ENCODE results near the gene ERC2.

ERC2 gene

GRCh38 chr3:56185827-56186226, 282.4 kb downstream of the ERC2 start:
- no peak overlapping the region for H3K9ac ChIP-seq (ENCODE audit: low read depth in 1 of 2, low read length in 2 of 2)
- no peaks in the 10 kb centered on the region for H3K9me3 ChIP-seq (ENCODE audit: control insufficient read depth in 2 of 2, low read length in 2 of 2)
- no peaks in the 10 kb centered on the region for H3K36me3 ChIP-seq (ENCODE audit: control insufficient read depth in 2 of 2, insufficient read depth in 2 of 2, low read length in 2 of 2)
- no peaks in the 10 kb centered on the region for H3K4me1 ChIP-seq (ENCODE audit: control insufficient read depth in 2 of 2, insufficient read depth in 2 of 2, low read length in 2 of 2)
- H3K27ac ChIP-seq (ENCODE audit: low read depth in 2 of 2, low read length in 2 of 2) = no peak overlapping the region
- H3K27me3 ChIP-seq (ENCODE audit: control insufficient read depth in 2 of 2, insufficient read depth in 2 of 2, low read length in 2 of 2) = no peaks in the 10 kb centered on the region
- no peak overlapping the region for H3K4me3 ChIP-seq (ENCODE audit: low read length in 2 of 2)

- Histone ChIP-seq H3K4me1 (ENCODE audit: control insufficient read depth in 2 of 2, insufficient read depth in 2 of 2, low read length in 2 of 2) (no peaks in the 10 kb centered on the region), H3K27ac (ENCODE audit: low read depth in 2 of 2, low read length in 2 of 2) (no peak overlapping the region), H3K9ac (ENCODE audit: low read depth in 1 of 2, low read length in 2 of 2) (no peak overlapping the region), H3K9me3 (ENCODE audit: control insufficient read depth in 2 of 2, low read length in 2 of 2) (no peaks in the 10 kb centered on the region), H3K4me3 (ENCODE audit: low read length in 2 of 2) (no peak overlapping the region), H3K36me3 (ENCODE audit: control insufficient read depth in 2 of 2, insufficient read depth in 2 of 2, low read length in 2 of 2) (no peaks in the 10 kb centered on the region), H3K27me3 (ENCODE audit: control insufficient read depth in 2 of 2, insufficient read depth in 2 of 2, low read length in 2 of 2) (no peaks in the 10 kb centered on the region)
Measured at GRCh38 chr3:56183529-56183928, 284.7 kb downstream of the ERC2 start.

- Histone ChIP-seq H3K36me3 (ENCODE audit: control insufficient read depth in 2 of 2, insufficient read depth in 2 of 2, low read length in 2 of 2) (no peaks in the 10 kb centered on the region), H3K27me3 (ENCODE audit: control insufficient read depth in 2 of 2, insufficient read depth in 2 of 2, low read length in 2 of 2) (no peaks in the 10 kb centered on the region), H3K4me1 (ENCODE audit: control insufficient read depth in 2 of 2, insufficient read depth in 2 of 2, low read length in 2 of 2) (no peaks in the 10 kb centered on the region), H3K9ac (ENCODE audit: low read depth in 1 of 2, low read length in 2 of 2) (no peak overlapping the region), H3K27ac (ENCODE audit: low read depth in 2 of 2, low read length in 2 of 2) (no peak overlapping the region), H3K4me3 (ENCODE audit: low read length in 2 of 2) (no peak overlapping the region), H3K9me3 (ENCODE audit: control insufficient read depth in 2 of 2, low read length in 2 of 2) (no peaks in the 10 kb centered on the region)
Measured at GRCh38 chr3:56180433-56180832, 287.8 kb downstream of the ERC2 start.

- Histone ChIP-seq H3K9me3 (ENCODE audit: control insufficient read depth in 2 of 2, low read length in 2 of 2) (no peaks in the 10 kb centered on the region), H3K36me3 (ENCODE audit: control insufficient read depth in 2 of 2, insufficient read depth in 2 of 2, low read length in 2 of 2) (no peaks in the 10 kb centered on the region), H3K27me3 (ENCODE audit: control insufficient read depth in 2 of 2, insufficient read depth in 2 of 2, low read length in 2 of 2) (no peaks in the 10 kb centered on the region), H3K4me3 (ENCODE audit: low read length in 2 of 2) (no peak overlapping the region), H3K9ac (ENCODE audit: low read depth in 1 of 2, low read length in 2 of 2) (no peak overlapping the region), H3K27ac (ENCODE audit: low read depth in 2 of 2, low read length in 2 of 2) (no peak overlapping the region), H3K4me1 (ENCODE audit: control insufficient read depth in 2 of 2, insufficient read depth in 2 of 2, low read length in 2 of 2) (no peaks in the 10 kb centered on the region)
Measured at GRCh38 chr3:56173601-56174000, 294.7 kb downstream of the ERC2 start.

- Histone ChIP-seq H3K9me3 (ENCODE audit: control insufficient read depth in 2 of 2, low read length in 2 of 2) (no peaks in the 10 kb centered on the region), H3K4me3 (ENCODE audit: low read length in 2 of 2) (no peak overlapping the region), H3K36me3 (ENCODE audit: control insufficient read depth in 2 of 2, insufficient read depth in 2 of 2, low read length in 2 of 2) (no peaks in the 10 kb centered on the region), H3K9ac (ENCODE audit: low read depth in 1 of 2, low read length in 2 of 2) (no peak overlapping the region), H3K4me1 (ENCODE audit: control insufficient read depth in 2 of 2, insufficient read depth in 2 of 2, low read length in 2 of 2) (no peaks in the 10 kb centered on the region), H3K27me3 (ENCODE audit: control insufficient read depth in 2 of 2, insufficient read depth in 2 of 2, low read length in 2 of 2) (no peaks in the 10 kb centered on the region), H3K27ac (ENCODE audit: low read depth in 2 of 2, low read length in 2 of 2) (no peak overlapping the region)
Measured at GRCh38 chr3:56164436-56164835, 303.8 kb downstream of the ERC2 start.

- Histone ChIP-seq H3K27ac (ENCODE audit: low read depth in 2 of 2, low read length in 2 of 2) (no peak overlapping the region), H3K4me1 (ENCODE audit: control insufficient read depth in 2 of 2, insufficient read depth in 2 of 2, low read length in 2 of 2) (no peaks in the 10 kb centered on the region), H3K9me3 (ENCODE audit: control insufficient read depth in 2 of 2, low read length in 2 of 2) (no peaks in the 10 kb centered on the region), H3K27me3 (ENCODE audit: control insufficient read depth in 2 of 2, insufficient read depth in 2 of 2, low read length in 2 of 2) (no peaks in the 10 kb centered on the region), H3K4me3 (ENCODE audit: low read length in 2 of 2) (no peak overlapping the region), H3K36me3 (ENCODE audit: control insufficient read depth in 2 of 2, insufficient read depth in 2 of 2, low read length in 2 of 2) (no peaks in the 10 kb centered on the region), H3K9ac (ENCODE audit: low read depth in 1 of 2, low read length in 2 of 2) (no peak overlapping the region)
Measured at GRCh38 chr3:56157693-56158362, 310.4 kb downstream of the ERC2 start.

GRCh38 chr3:56154297-56154696, 314.0 kb downstream of the ERC2 start:
- H3K9ac ChIP-seq (ENCODE audit: low read depth in 1 of 2, low read length in 2 of 2) = no peak overlapping the region
- H3K27ac ChIP-seq (ENCODE audit: low read depth in 2 of 2, low read length in 2 of 2) = no peak overlapping the region
- H3K36me3 ChIP-seq (ENCODE audit: control insufficient read depth in 2 of 2, insufficient read depth in 2 of 2, low read length in 2 of 2) = no peaks in the 10 kb centered on the region
- H3K9me3 ChIP-seq (ENCODE audit: control insufficient read depth in 2 of 2, low read length in 2 of 2) = no peaks in the 10 kb centered on the region
- H3K4me1 ChIP-seq (ENCODE audit: control insufficient read depth in 2 of 2, insufficient read depth in 2 of 2, low read length in 2 of 2) = no peaks in the 10 kb centered on the region
- H3K27me3 ChIP-seq (ENCODE audit: control insufficient read depth in 2 of 2, insufficient read depth in 2 of 2, low read length in 2 of 2) = no peaks in the 10 kb centered on the region
- H3K4me3 ChIP-seq (ENCODE audit: low read length in 2 of 2) = no peak overlapping the region

GRCh38 chr3:56147354-56147753, 320.9 kb downstream of the ERC2 start:
- H3K4me1 ChIP-seq (ENCODE audit: control insufficient read depth in 2 of 2, insufficient read depth in 2 of 2, low read length in 2 of 2) = no peaks in the 10 kb centered on the region
- no peak overlapping the region for H3K4me3 ChIP-seq (ENCODE audit: low read length in 2 of 2)
- H3K9me3 ChIP-seq (ENCODE audit: control insufficient read depth in 2 of 2, low read length in 2 of 2) = no peaks in the 10 kb centered on the region
- no peak overlapping the region for H3K27ac ChIP-seq (ENCODE audit: low read depth in 2 of 2, low read length in 2 of 2)
- no peak overlapping the region for H3K9ac ChIP-seq (ENCODE audit: low read depth in 1 of 2, low read length in 2 of 2)
- no peaks in the 10 kb centered on the region for H3K36me3 ChIP-seq (ENCODE audit: control insufficient read depth in 2 of 2, insufficient read depth in 2 of 2, low read length in 2 of 2)
- no peaks in the 10 kb centered on the region for H3K27me3 ChIP-seq (ENCODE audit: control insufficient read depth in 2 of 2, insufficient read depth in 2 of 2, low read length in 2 of 2)

GRCh38 chr3:56145410-56145809, 322.9 kb downstream of the ERC2 start:
- H3K36me3 ChIP-seq (ENCODE audit: control insufficient read depth in 2 of 2, insufficient read depth in 2 of 2, low read length in 2 of 2) = no peaks in the 10 kb centered on the region
- H3K4me1 ChIP-seq (ENCODE audit: control insufficient read depth in 2 of 2, insufficient read depth in 2 of 2, low read length in 2 of 2) = no peaks in the 10 kb centered on the region
- H3K27ac ChIP-seq (ENCODE audit: low read depth in 2 of 2, low read length in 2 of 2) = no peak overlapping the region
- H3K27me3 ChIP-seq (ENCODE audit: control insufficient read depth in 2 of 2, insufficient read depth in 2 of 2, low read length in 2 of 2) = no peaks in the 10 kb centered on the region
- no peak overlapping the region for H3K4me3 ChIP-seq (ENCODE audit: low read length in 2 of 2)
- H3K9ac ChIP-seq (ENCODE audit: low read depth in 1 of 2, low read length in 2 of 2) = no peak overlapping the region
- no peaks in the 10 kb centered on the region for H3K9me3 ChIP-seq (ENCODE audit: control insufficient read depth in 2 of 2, low read length in 2 of 2)

- no peak overlapping the region for H3K4me3 ChIP-seq (ENCODE audit: low read length in 2 of 2)
- H3K36me3 ChIP-seq (ENCODE audit: control insufficient read depth in 2 of 2, insufficient read depth in 2 of 2, low read length in 2 of 2) = no peaks in the 10 kb centered on the region
- H3K27ac ChIP-seq (ENCODE audit: low read depth in 2 of 2, low read length in 2 of 2) = no peak overlapping the region
- no peaks in the 10 kb centered on the region for H3K9me3 ChIP-seq (ENCODE audit: control insufficient read depth in 2 of 2, low read length in 2 of 2)
- H3K9ac ChIP-seq (ENCODE audit: low read depth in 1 of 2, low read length in 2 of 2) = no peak overlapping the region
- no peaks in the 10 kb centered on the region for H3K4me1 ChIP-seq (ENCODE audit: control insufficient read depth in 2 of 2, insufficient read depth in 2 of 2, low read length in 2 of 2)
- no peaks in the 10 kb centered on the region for H3K27me3 ChIP-seq (ENCODE audit: control insufficient read depth in 2 of 2, insufficient read depth in 2 of 2, low read length in 2 of 2)
Measured at GRCh38 chr3:56144805-56145204, 323.5 kb downstream of the ERC2 start.

- H3K4me1 ChIP-seq (ENCODE audit: control insufficient read depth in 2 of 2, insufficient read depth in 2 of 2, low read length in 2 of 2) = no peaks in the 10 kb centered on the region
- H3K27ac ChIP-seq (ENCODE audit: low read depth in 2 of 2, low read length in 2 of 2) = no peak overlapping the region
- H3K4me3 ChIP-seq (ENCODE audit: low read length in 2 of 2) = no peak overlapping the region
- no peaks in the 10 kb centered on the region for H3K9me3 ChIP-seq (ENCODE audit: control insufficient read depth in 2 of 2, low read length in 2 of 2)
- H3K36me3 ChIP-seq (ENCODE audit: control insufficient read depth in 2 of 2, insufficient read depth in 2 of 2, low read length in 2 of 2) = no peaks in the 10 kb centered on the region
- no peak overlapping the region for H3K9ac ChIP-seq (ENCODE audit: low read depth in 1 of 2, low read length in 2 of 2)
- H3K27me3 ChIP-seq (ENCODE audit: control insufficient read depth in 2 of 2, insufficient read depth in 2 of 2, low read length in 2 of 2) = no peaks in the 10 kb centered on the region
Measured at GRCh38 chr3:56137415-56137814, 330.9 kb downstream of the ERC2 start.
